ENCODE results near the gene TBC1D22A. TPM values are rescaled to one million over a fixed set of nuclear protein-coding genes. Genes with fewer than 3 reads are reported as not detected.

The TBC1D22A gene
- total RNA-seq, 2 experiments from 2014 or later, result 38.5 to 41.0 TPM

DNA sequence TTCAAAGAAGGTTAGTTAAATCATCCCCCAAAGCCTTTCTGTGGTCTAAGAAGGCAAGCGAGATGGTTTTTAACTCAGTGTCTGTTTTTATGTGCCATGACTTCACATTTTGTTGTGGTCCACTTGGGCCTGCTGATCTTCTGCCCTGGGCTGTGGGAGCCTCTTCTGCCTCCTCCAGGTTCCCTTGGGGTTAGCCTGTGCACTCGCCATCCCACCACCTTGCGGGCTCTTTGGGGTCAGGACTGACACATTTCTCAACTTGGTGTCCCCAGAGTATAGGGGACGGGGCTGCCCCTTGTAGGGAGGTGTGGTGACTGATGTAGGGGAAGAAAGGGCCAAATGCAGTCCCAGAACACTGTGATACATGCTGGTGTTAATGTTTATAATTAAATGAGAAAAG is 207.0 kb downstream of the TBC1D22A start:
- DNase-seq, result peak; percentile 37
- H3K4me3 Mint-ChIP-seq, result no peak overlapping the region
- H3K27ac Mint-ChIP-seq, result peak overlapping the region; percentile 12
- ChIA-PET POLR2A (no interaction called here), CTCF (no interaction called here)
- H3K36me3 Mint-ChIP-seq (ENCODE audit: low read depth), result no peaks in the 10 kb centered on the region
- no peaks in the 10 kb centered on the region for H3K9me3 Mint-ChIP-seq
- no peaks in the 10 kb centered on the region for H3K27me3 Mint-ChIP-seq
- H3K4me1 Mint-ChIP-seq, result peaks cover 20% of the 10 kb centered on the region

DNA sequence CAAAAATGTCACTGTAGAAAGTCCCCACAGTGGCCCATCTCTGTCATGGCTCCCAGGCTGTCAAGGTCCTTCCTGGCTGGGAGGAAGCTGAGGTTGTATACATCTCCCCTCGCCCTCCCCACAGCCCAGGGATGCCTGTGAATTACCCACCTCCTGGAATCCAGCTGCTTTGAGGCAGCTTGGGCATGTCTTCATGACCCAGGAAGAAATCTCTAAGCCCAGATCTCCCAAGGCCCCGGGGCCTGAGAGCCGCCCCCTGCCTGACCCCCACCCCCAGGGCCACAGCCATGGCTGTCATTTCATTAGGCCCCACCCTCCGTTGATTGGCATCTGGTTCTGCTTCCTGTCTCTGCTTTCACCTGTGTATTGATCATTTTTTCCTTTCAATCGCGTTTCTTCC is 207.5 kb downstream of the TBC1D22A start:
- peaks cover 2% of the 10 kb centered on the region for H3K36me3 Mint-ChIP-seq (ENCODE audit: low read depth)
- POLR2A ChIA-PET, result no interaction called here
- no peak for DNase-seq
- peaks cover 20% of the 10 kb centered on the region for H3K4me1 Mint-ChIP-seq
- no peak overlapping the region for H3K4me3 Mint-ChIP-seq
- H3K27me3 Mint-ChIP-seq, result no peaks in the 10 kb centered on the region
- no peaks in the 10 kb centered on the region for H3K9me3 Mint-ChIP-seq
- CTCF ChIA-PET, result no interaction called here
- H3K27ac Mint-ChIP-seq, result no peak overlapping the region

DNA sequence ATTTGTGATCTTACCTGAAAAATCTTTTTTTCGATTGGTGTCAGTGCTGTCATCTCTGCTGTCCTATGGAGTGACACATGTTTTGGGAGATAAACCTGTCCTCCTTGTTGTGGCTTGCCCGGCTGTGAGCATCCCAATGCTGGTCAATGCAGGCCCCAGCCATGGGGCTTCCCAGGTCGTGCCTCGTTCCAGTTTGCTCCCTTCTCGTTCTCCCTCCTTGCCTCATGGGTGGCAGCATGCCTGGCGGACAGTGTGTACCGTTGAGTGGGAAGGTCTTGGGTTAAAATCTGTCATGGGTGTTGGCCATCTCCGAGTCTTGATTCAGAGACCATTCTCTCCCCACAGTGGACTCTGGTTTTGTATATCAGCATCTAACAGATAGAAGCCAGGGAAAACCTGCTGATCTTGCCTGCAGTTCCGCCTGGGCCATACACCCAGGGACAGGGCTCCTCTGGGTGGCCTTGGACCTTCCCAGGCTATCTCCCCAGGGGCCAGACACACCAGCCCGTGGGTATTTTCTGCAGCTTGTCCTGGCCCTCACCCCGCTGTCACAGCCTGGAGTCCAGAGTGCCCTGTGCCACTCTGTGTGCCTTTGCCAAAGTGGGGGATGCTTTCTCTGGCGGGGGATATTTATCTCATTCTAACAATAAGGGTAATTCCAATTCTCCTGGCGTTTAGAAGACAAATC is 208.1 kb downstream of the TBC1D22A start:
- DNase-seq, result no peak
- no peaks in the 10 kb centered on the region for H3K9me3 Mint-ChIP-seq
- ChIA-PET CTCF (no interaction called here), POLR2A (no interaction called here)
- H3K36me3 Mint-ChIP-seq (ENCODE audit: low read depth), result peaks cover 5% of the 10 kb centered on the region
- H3K27ac Mint-ChIP-seq, result no peak overlapping the region
- H3K27me3 Mint-ChIP-seq, result no peaks in the 10 kb centered on the region
- H3K4me1 Mint-ChIP-seq, result peaks cover 20% of the 10 kb centered on the region
- no peak overlapping the region for H3K4me3 Mint-ChIP-seq

DNA sequence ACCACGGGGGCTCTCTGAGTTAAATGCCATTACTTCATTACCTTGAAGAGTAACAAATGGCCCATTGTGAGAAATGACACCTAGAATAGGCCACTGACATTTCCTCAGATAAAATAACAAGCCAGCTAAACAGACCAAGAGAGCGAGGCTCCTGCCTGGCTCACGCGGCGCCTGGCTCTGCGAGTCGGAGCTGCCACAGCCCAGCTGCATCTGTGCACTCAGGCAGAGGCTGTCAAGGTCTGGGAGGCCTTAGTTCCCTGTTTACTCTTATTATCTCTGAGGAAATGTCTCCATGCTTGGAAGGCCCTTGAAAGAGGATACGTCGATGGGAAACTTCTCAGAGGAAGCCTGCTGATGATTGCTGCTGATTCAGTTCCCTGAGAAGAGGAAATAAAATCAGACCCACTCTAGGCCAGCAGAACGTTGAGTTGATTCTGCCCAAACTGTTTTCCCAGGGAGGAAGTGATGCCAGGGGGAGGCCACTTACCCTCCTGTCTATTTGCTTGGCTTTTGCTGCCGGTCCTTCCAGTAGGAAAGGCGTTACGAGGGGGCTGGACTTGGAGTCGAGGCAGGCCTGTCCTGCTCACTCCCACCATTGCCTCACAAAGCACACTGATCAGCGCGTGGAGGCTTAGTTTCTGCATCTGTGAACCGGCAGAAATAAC is 208.8 kb downstream of the TBC1D22A start:
- Mint-ChIP-seq H3K9me3 (no peaks in the 10 kb centered on the region), H3K4me1 (peaks cover 20% of the 10 kb centered on the region), H3K4me3 (no peak overlapping the region), H3K27ac (no peak overlapping the region), H3K36me3 (ENCODE audit: low read depth) (peaks cover 8% of the 10 kb centered on the region), H3K27me3 (no peaks in the 10 kb centered on the region)
- POLR2A ChIA-PET, result no interaction called here
- DNase-seq, result no peak
- CTCF ChIA-PET, result no interaction called here

DNA sequence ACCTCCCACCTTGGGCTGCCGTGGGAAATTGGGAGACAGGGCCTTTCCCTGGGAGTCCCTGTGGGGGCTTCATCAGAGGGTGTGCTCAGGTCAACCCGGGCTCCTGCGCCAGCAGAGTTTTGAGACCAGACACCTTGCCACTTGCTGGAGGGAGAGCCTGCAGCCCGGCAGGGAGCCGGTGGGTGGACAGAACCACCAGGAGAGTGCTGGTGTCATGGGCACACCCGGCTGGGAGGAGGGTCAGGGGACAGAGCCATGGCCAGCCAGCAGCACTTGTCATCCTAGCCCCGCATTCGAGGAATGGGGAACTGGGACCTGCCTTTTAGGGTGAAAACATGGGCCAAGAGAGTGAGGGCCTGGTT is 209.3 kb downstream of the TBC1D22A start:
- peaks cover 20% of the 10 kb centered on the region for H3K4me1 Mint-ChIP-seq
- H3K27me3 Mint-ChIP-seq, result no peaks in the 10 kb centered on the region
- no peak overlapping the region for H3K27ac Mint-ChIP-seq
- DNase-seq, result no peak
- H3K36me3 Mint-ChIP-seq (ENCODE audit: low read depth), result peaks cover 10% of the 10 kb centered on the region
- POLR2A ChIA-PET, result no interaction called here
- no peaks in the 10 kb centered on the region for H3K9me3 Mint-ChIP-seq
- no peak overlapping the region for H3K4me3 Mint-ChIP-seq
- CTCF ChIA-PET, result no interaction called here

DNA sequence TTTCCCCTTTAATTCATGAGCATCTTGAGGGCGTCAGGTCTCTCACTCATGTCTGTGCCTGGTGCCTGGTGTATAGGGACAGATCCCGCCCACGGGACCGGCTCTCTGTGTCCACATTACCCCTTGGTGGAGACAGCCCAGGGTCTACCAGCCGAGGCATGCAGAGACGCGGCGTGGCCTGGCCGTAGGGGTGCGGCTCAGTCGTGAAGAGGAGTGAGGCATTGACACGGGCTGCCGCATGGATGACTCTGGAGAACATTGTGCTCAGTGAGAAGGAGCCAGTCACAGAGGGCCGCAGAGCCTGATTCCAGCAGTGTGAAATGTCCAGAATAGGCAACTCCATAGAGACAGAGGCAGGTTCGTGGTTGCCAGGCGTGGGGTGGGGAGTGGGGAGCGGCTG is 209.8 kb downstream of the TBC1D22A start:
- no peaks in the 10 kb centered on the region for H3K27me3 Mint-ChIP-seq
- peaks cover 15% of the 10 kb centered on the region for H3K36me3 Mint-ChIP-seq (ENCODE audit: low read depth)
- ChIA-PET CTCF (no interaction called here), POLR2A (no interaction called here)
- no peak overlapping the region for H3K4me3 Mint-ChIP-seq
- no peak for DNase-seq
- peaks cover 20% of the 10 kb centered on the region for H3K4me1 Mint-ChIP-seq
- H3K9me3 Mint-ChIP-seq, result no peaks in the 10 kb centered on the region
- H3K27ac Mint-ChIP-seq, result no peak overlapping the region

DNA sequence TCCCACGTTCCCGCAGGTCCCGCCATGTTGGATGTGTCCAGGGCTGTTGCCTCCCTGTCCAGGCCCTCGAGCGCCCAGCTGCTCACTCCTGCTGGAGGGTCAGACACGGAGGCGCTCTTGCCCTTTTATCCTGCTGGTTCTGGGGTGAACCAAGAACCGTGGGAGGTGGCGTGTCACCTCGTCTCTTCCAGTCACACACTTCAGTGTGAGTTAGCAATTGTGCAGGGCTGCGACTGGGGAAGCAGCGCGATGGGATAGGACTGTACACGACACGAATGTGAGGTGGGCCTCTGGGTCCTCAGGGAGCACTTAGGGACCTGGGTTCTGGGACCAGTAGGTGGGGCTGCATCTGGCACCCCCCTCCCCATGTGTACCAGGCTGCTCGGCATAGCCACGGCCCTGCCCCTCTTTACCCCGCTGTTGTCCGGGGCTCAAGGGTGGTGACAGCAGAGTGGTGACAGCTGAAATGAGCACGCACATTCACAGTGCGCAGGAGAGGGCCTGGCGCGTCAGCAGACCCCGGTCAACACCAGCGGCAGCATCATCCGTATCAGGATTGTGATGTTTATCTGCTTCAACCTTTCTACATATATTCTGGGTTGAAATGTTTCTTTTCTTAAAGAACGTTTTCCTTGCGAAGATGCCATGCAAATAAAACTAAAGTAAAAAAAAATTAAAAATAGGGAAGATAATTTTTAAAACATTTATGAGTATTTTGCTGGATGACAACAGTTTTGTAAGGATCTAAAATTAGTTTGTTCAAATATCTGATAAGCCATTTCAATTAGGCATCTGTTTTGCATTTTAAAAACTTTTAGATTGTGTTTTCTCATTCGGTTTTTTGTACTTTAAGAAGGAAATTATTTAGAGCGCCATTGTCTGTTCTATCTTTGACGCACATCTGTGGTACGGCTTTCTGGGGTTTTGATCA is 210.7 kb downstream of the TBC1D22A start:
- Mint-ChIP-seq H3K9me3 (no peaks in the 10 kb centered on the region), H3K27ac (no peak overlapping the region), H3K36me3 (ENCODE audit: low read depth) (peaks cover 18% of the 10 kb centered on the region), H3K4me1 (peaks cover 20% of the 10 kb centered on the region), H3K4me3 (no peak overlapping the region), H3K27me3 (no peaks in the 10 kb centered on the region)
- ChIA-PET POLR2A (no interaction called here), CTCF (no interaction called here)
- no peak for DNase-seq

DNA sequence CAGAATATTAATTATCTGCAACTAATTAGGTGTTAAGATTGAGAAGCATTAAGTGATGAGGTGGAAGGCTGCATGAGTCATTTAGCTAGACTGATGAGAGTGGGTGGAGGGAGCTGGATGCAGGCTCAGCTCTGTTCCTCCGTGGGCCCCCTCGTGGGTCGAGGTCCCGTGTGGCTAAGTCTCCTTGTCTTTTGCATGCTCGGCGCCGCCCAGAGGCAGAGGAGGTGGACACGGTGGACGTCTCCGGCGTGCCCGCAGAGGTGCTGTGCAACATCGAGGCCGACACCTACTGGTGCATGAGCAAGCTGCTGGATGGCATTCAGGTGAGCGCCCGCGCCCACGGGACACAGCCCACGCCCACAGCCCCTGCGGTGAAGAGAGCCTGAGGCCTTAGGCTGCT is 211.6 kb downstream of the TBC1D22A start:
- Mint-ChIP-seq H3K36me3 (ENCODE audit: low read depth) (peaks cover 23% of the 10 kb centered on the region), H3K9me3 (no peaks in the 10 kb centered on the region), H3K27ac (no peak overlapping the region), H3K27me3 (no peaks in the 10 kb centered on the region), H3K4me3 (no peak overlapping the region), H3K4me1 (peaks cover 14% of the 10 kb centered on the region)
- DNase-seq, result no peak
- POLR2A ChIA-PET, result no interaction called here
- CTCF ChIA-PET, result no interaction called here

DNA sequence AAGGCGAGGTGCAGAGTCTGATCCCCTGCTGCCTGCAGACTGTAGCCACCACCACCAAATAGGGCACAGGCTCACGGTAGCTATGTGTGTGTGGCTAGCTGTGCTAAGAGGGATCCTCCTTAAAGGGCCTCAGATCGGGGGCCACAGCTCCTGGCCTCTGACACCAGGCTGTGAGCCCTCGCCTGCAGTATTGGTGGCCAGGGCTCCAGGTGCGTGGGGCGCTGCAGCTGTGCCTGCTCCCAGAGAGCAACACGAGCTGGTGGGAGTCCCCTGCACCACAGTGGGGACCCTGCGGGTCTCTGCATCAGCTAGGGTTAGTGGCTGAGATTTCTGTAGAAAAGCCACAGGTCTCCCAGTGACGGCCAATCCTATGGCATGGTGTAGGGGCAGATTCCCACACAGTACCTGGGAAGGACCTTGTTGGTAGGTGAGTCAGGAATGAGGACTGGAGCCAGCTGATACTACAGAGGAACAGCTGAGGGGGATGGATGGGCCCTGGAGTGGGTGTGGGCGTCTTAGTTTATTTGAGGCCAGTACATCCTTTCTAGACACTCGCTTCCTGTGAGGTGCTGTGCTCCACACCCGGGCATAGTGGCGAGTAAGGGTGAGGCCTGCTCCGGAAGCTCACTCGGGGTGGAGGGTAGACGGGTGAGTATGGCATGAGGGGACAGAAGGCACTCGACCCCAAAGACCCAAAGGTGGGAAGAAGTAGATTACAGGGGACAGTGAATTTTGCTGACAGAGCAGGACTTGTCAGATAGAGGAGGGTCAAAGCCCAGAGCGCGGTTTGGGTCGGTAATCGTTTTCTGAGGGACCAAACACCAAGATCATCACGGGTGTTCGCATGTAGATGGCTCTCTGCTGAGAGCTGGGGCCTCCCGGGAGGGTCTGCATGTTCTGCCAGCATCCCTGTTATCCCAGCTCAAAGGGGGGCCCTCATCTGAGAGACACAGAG is 212.5 kb downstream of the TBC1D22A start:
- no peaks in the 10 kb centered on the region for H3K27me3 Mint-ChIP-seq
- H3K4me1 Mint-ChIP-seq, result peaks cover 6% of the 10 kb centered on the region

DNA sequence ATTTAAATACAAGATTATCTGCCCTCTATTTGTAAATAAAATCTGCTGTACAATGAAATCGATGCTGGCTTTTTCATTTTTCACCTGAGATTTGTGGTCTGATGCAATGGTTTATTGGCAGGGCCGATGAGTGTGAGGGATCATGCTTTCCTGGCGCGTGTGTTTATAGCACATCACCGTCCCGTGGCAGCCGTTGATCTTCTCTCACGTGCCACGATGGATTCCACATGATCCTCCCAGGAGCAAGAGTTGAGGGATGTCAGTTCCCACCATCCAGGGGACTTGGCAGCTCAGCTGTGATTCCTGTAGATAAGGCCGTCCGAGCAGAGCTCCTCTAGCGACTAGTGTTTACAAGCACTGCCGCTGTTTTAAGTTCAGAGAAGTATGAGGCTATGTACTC is 213.7 kb downstream of the TBC1D22A start:
- H3K4me3 Mint-ChIP-seq, result no peak overlapping the region
- no peaks in the 10 kb centered on the region for H3K27me3 Mint-ChIP-seq
- ChIA-PET POLR2A (interaction anchor here (0.7 kb wide), 1 partner anchor 9 kb away, joined by 3 read pairs; no protein-coding TSS in a partner anchor), CTCF (no interaction called here)
- H3K27ac Mint-ChIP-seq, result no peak overlapping the region
- peaks cover 30% of the 10 kb centered on the region for H3K36me3 Mint-ChIP-seq (ENCODE audit: low read depth)
- no peaks in the 10 kb centered on the region for H3K9me3 Mint-ChIP-seq
- DNase-seq, result no peak
- H3K4me1 Mint-ChIP-seq, result no peaks in the 10 kb centered on the region

More for the DNA sequence above, 212.5 kb downstream of the TBC1D22A start:
- Mint-ChIP-seq H3K36me3 (ENCODE audit: low read depth) (peaks cover 30% of the 10 kb centered on the region), H3K27ac (no peak overlapping the region), H3K9me3 (no peaks in the 10 kb centered on the region), H3K4me3 (no peak overlapping the region)
- POLR2A ChIA-PET, result no interaction called here
- no peak for DNase-seq
- CTCF ChIA-PET, result no interaction called here

DNA sequence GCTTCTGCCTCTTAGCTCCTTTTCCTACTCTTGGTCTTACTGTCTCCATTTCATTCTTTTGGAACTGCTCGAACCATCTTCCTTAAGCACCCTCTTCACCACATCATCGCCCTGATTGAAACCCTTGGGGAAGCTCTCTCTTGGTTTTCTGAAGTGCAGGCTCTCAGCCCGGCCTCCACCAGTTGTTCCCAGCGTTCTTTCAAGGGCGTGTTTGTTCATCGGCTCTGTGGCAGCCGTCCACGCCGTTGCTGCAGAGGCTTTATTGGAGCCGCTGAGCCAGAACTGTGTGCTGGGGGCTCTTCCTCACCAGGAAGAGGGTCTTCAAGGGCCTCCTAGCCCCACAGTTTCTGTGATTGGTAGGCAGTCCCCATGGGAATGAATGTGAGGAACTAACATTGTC is 214.1 kb downstream of the TBC1D22A start:
- POLR2A ChIA-PET, result interaction anchor here (0.7 kb wide), 1 partner anchor 9 kb away, joined by 3 read pairs; no protein-coding TSS in a partner anchor
- H3K9me3 Mint-ChIP-seq, result no peaks in the 10 kb centered on the region
- CTCF ChIA-PET, result no interaction called here
- no peak for DNase-seq
- H3K4me1 Mint-ChIP-seq, result no peaks in the 10 kb centered on the region
- H3K27me3 Mint-ChIP-seq, result no peaks in the 10 kb centered on the region
- H3K27ac Mint-ChIP-seq, result no peak overlapping the region
- H3K4me3 Mint-ChIP-seq, result no peak overlapping the region
- peaks cover 30% of the 10 kb centered on the region for H3K36me3 Mint-ChIP-seq (ENCODE audit: low read depth)

DNA sequence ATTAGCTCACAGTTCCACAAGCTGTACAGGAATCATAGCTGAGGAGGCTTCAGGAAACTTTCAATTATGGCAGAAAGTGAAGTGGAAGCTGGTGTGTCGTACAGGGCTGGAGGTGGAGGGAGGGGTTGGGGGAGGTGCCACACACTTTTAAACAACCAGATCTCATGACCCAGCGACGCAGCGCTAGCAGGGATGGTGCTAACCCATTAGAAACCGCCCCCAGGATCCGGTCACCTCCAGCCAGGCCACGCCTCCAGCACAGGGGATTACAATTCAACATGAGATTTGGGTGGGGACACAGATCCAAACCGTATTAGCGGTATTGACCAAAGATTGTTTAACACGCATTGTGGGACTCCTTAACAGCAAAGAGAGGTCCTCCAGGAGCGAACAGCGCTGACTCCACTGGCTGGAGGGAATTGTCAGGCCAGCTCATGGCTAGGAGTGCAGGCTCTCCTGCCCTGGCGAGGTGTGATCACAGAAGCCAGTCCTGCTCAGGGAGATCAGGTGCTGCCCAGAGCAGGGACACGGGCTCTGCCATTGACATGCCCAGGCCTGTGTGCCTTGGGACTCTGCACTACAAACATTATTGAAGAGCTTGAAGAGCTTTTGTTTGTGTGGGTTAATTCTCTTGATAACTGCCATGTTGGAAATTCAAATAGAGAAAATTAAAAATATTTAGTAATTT is 215.3 kb downstream of the TBC1D22A start:
- peaks cover 30% of the 10 kb centered on the region for H3K36me3 Mint-ChIP-seq (ENCODE audit: low read depth)
- DNase-seq, result no peak
- CTCF ChIA-PET, result no interaction called here
- H3K27ac Mint-ChIP-seq, result no peak overlapping the region
- no peaks in the 10 kb centered on the region for H3K4me1 Mint-ChIP-seq
- POLR2A ChIA-PET, result no interaction called here
- H3K27me3 Mint-ChIP-seq, result no peaks in the 10 kb centered on the region
- no peak overlapping the region for H3K4me3 Mint-ChIP-seq
- H3K9me3 Mint-ChIP-seq, result no peaks in the 10 kb centered on the region
